Muscle layer of colon (tissue), 2 donors: ENCODE data around the gene EVA1C.
"Not testable (repeated sequence)": the region's sequence is repeated elsewhere in the genome, so short reads cannot be mapped to it uniquely, and the experiment has no call there.

Experiments
- H3K27ac ChIP-seq: one replicate; pipeline ENCODE4 v1.7.0; 2013; ENCODE audit warnings: low read depth, mild to moderate bottlenecking, low read length, moderate library complexity
- H3K27me3 ChIP-seq, 2 donors: one replicate each; pipeline ENCODE4 v1.7.0; 2013; ENCODE audit warnings: low read length in 2 of 2, mild to moderate bottlenecking in 2 of 2; ENCODE audit not compliant: insufficient read depth in 2 of 2, control insufficient read depth in 1 of 2
- H3K36me3 ChIP-seq: one replicate; pipeline ENCODE4 v1.7.0; 2013; ENCODE audit warnings: mild to moderate bottlenecking, low read length; ENCODE audit not compliant: insufficient read depth
- H3K4me1 ChIP-seq: one replicate; pipeline ENCODE4 v1.7.0; 2013; ENCODE audit warnings: mild to moderate bottlenecking, low read length; ENCODE audit not compliant: insufficient read depth
- H3K4me3 ChIP-seq, 2 donors: one replicate each; pipeline ENCODE4 v1.7.0; 2013; ENCODE audit warnings: low read length in 2 of 2, low read depth in 1 of 2, mild to moderate bottlenecking in 1 of 2, moderate library complexity in 1 of 2
- H3K9ac ChIP-seq: one replicate; pipeline ENCODE4 v1.7.0; 2013; ENCODE audit warnings: low read length
- H3K9me3 ChIP-seq: one replicate; pipeline ENCODE4 v1.7.0; 2013; ENCODE audit warnings: mild to moderate bottlenecking, low read length
- donor health status: abdominal sarcoma.
- donor health status: Adenocarcinoma of cecum.

The EVA1C gene

GRCh38 chr21:32377991-32378390 is 34.5 kb upstream of the EVA1C start:
- H3K9ac ChIP-seq: no peak overlapping the region
- H3K9me3 ChIP-seq: no peaks in the 10 kb centered on the region
- no peak overlapping the region for H3K4me3 ChIP-seq
- no peak overlapping the region for H3K27ac ChIP-seq
- H3K36me3 ChIP-seq: peaks cover 26% of the 10 kb centered on the region
- H3K4me1 ChIP-seq: peaks cover 2% of the 10 kb centered on the region
- H3K27me3 ChIP-seq: no peaks in the 10 kb centered on the region

GRCh38 chr21:32378956-32379355 is 33.5 kb upstream of the EVA1C start:
- Histone ChIP-seq H3K36me3 (peaks cover 36% of the 10 kb centered on the region), H3K4me1 (no peaks in the 10 kb centered on the region)

GRCh38 chr21:32380940-32381339 is 31.6 kb upstream of the EVA1C start:
- H3K4me3 ChIP-seq: no peak overlapping the region
- no peaks in the 10 kb centered on the region for H3K4me1 ChIP-seq
- H3K27ac ChIP-seq: no peak overlapping the region
- no peak overlapping the region for H3K9ac ChIP-seq
- no peaks in the 10 kb centered on the region for H3K27me3 ChIP-seq
- H3K9me3 ChIP-seq: no peaks in the 10 kb centered on the region
- peaks cover 35% of the 10 kb centered on the region for H3K36me3 ChIP-seq

More at GRCh38 chr21:32378956-32379355, 33.5 kb upstream of the EVA1C start:
- Histone ChIP-seq H3K27me3 (no peaks in the 10 kb centered on the region), H3K4me3 (no peak overlapping the region), H3K9ac (no peak overlapping the region), H3K9me3 (no peaks in the 10 kb centered on the region), H3K27ac (no peak overlapping the region)

- Histone ChIP-seq H3K4me3 (no peak overlapping the region), H3K27me3 (no peaks in the 10 kb centered on the region), H3K9me3 (no peaks in the 10 kb centered on the region), H3K4me1 (no peaks in the 10 kb centered on the region), H3K9ac (no peak overlapping the region), H3K27ac (no peak overlapping the region), H3K36me3 (peaks cover 35% of the 10 kb centered on the region)
Measured at GRCh38 chr21:32381571-32381970, 30.9 kb upstream of the EVA1C start.

GRCh38 chr21:32382108-32382644 is 30.3 kb upstream of the EVA1C start:
- Histone ChIP-seq H3K27ac (no peak overlapping the region), H3K9me3 (no peaks in the 10 kb centered on the region), H3K4me3 (no peak overlapping the region), H3K9ac (no peak overlapping the region), H3K27me3 (no peaks in the 10 kb centered on the region), H3K36me3 (peaks cover 35% of the 10 kb centered on the region), H3K4me1 (no peaks in the 10 kb centered on the region)

GRCh38 chr21:32383812-32384211 is 28.7 kb upstream of the EVA1C start:
- Histone ChIP-seq H3K27me3 (no peaks in the 10 kb centered on the region), H3K27ac (no peak overlapping the region), H3K36me3 (peaks cover 29% of the 10 kb centered on the region), H3K9ac (no peak overlapping the region), H3K4me3 (no peak overlapping the region), H3K9me3 (no peaks in the 10 kb centered on the region), H3K4me1 (no peaks in the 10 kb centered on the region)

GRCh38 chr21:32386195-32386870 is 26.2 kb upstream of the EVA1C start:
- H3K4me1 ChIP-seq: peaks cover 2% of the 10 kb centered on the region
- H3K9ac ChIP-seq: no peak overlapping the region
- H3K4me3 ChIP-seq: no peak overlapping the region
- H3K9me3 ChIP-seq: no peaks in the 10 kb centered on the region
- H3K27ac ChIP-seq: no peak overlapping the region
- H3K27me3 ChIP-seq: no peaks in the 10 kb centered on the region
- H3K36me3 ChIP-seq: peaks cover 29% of the 10 kb centered on the region

- no peak overlapping the region for H3K9ac ChIP-seq
- H3K9me3 ChIP-seq: no peaks in the 10 kb centered on the region
- H3K36me3 ChIP-seq: peaks cover 29% of the 10 kb centered on the region
- H3K4me1 ChIP-seq: peaks cover 10% of the 10 kb centered on the region
- no peak overlapping the region for H3K4me3 ChIP-seq
- H3K27ac ChIP-seq: no peak overlapping the region
- no peaks in the 10 kb centered on the region for H3K27me3 ChIP-seq
Measured at GRCh38 chr21:32387151-32387550, 25.4 kb upstream of the EVA1C start.

- H3K4me1 ChIP-seq: peaks cover 13% of the 10 kb centered on the region
- H3K36me3 ChIP-seq: peaks cover 17% of the 10 kb centered on the region
- H3K9me3 ChIP-seq: no peaks in the 10 kb centered on the region
- no peak overlapping the region for H3K9ac ChIP-seq
- no peak overlapping the region for H3K27ac ChIP-seq
- no peak overlapping the region for H3K4me3 ChIP-seq
- no peaks in the 10 kb centered on the region for H3K27me3 ChIP-seq
Measured at GRCh38 chr21:32388306-32388705, 24.2 kb upstream of the EVA1C start.

- H3K27me3 ChIP-seq: no peaks in the 10 kb centered on the region
- no peak overlapping the region for H3K9ac ChIP-seq
- H3K4me1 ChIP-seq: peaks cover 16% of the 10 kb centered on the region
- no peak overlapping the region for H3K27ac ChIP-seq
- H3K36me3 ChIP-seq: peaks cover 6% of the 10 kb centered on the region
- no peaks in the 10 kb centered on the region for H3K9me3 ChIP-seq
- no peak overlapping the region for H3K4me3 ChIP-seq
Measured at GRCh38 chr21:32389337-32390015, 23.0 kb upstream of the EVA1C start.

GRCh38 chr21:32390537-32391224 is 21.8 kb upstream of the EVA1C start:
- peaks cover 16% of the 10 kb centered on the region for H3K4me1 ChIP-seq
- not testable (repeated sequence) for H3K36me3 ChIP-seq, H3K27me3 ChIP-seq, H3K9ac ChIP-seq, H3K9me3 ChIP-seq, H3K27ac ChIP-seq, H3K4me3 ChIP-seq
